ENCODE measurements around the gene SAMSN1. TPM values are rescaled to one million over a fixed set of nuclear protein-coding genes. Genes with fewer than 3 reads are reported as not detected.

SAMSN1 gene
- total and polyA plus RNA-seq, 2 of the 8 experiments (the other 6 are each of a cell fraction or from before 2014, with no cell fraction given), result 0.50 to 3.0 TPM

DNA sequence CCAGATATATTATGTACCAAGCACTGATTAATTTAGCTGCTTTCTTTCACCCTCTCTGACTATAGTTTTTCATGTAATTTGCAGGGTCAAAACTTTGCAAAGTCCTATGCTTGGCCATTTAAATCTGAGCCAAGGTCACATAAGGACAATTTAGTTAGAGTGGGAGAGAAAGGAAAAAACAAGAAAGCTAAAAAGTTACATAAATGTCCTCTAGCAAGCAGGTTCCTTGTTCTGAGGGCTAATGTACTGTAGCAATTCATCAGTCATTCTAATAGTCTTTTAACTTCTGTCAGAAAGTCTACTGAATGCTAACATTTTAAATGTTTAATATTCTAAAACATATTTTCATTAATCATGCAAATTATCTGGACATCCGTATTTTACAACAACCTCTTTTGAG lies 68.3 kb downstream of the SAMSN1 start:
- H3K56ac ChIP-seq (replicated peaks; ENCODE audit: insufficient read length, low read depth, low read length), result no peak overlapping the region
- ChIA-PET CTCF (ENCODE audit: partially characterized antibody) (interaction anchor here (1.1 kb wide), 1 partner anchor 250 kb away, joined by 3 read pairs; no protein-coding TSS in a partner anchor), POLR2A (ENCODE audit: partially characterized antibody) (no interaction called here)
- H4K20me1 ChIP-seq (replicated peaks in 1 of 2; ENCODE audit: control insufficient read depth in 1 of 2, insufficient read depth in 2 of 2, low read length in 2 of 2), result no peaks in the 10 kb centered on the region
- H3K79me1 ChIP-seq (ENCODE audit: low read depth, low read length), result no peaks in the 10 kb centered on the region
- no peaks in the 10 kb centered on the region for H3K9me3 ChIP-seq (ENCODE audit: insufficient read depth in 2 of 2, low read depth in 1 of 2, low read length in 1 of 2)
- H3K79me2 ChIP-seq (ENCODE audit: control insufficient read depth in 1 of 2, insufficient read depth in 2 of 2, low read length in 2 of 2), result no peaks in the 10 kb centered on the region
- no peak overlapping the region for H3K4me2 ChIP-seq (ENCODE audit: insufficient read depth in 1 of 2, low read depth in 2 of 2, low read length in 2 of 2)
- H3K23me2 ChIP-seq (ENCODE audit: low read depth, low read length), result no peaks in the 10 kb centered on the region
- 96% methylated on average over 1 of the region's 1 CpG; no CpG with 5 or more reads in 1 of the 2 experiments for WGBS, 2 experiments (ENCODE audit: extremely low coverage in 1 of 2, insufficient coverage in 1 of 2, insufficient read length in 1 of 2, insufficient replicate concordance in 2 of 2, low coverage in 1 of 2, low lambda C conversion rate in 2 of 2, missing lambda C conversion rate in 1 of 2)
- H4K91ac ChIP-seq (replicated peaks; ENCODE audit: insufficient read length, low read length), result no peak overlapping the region
- no peak overlapping the region for H2BK20ac ChIP-seq (ENCODE audit: low read length)
- no peaks in the 10 kb centered on the region for H3K36me3 ChIP-seq (ENCODE audit: control insufficient read depth in 2 of 4, insufficient read depth in 4 of 4, low read length in 3 of 4)
- H3K18ac ChIP-seq (ENCODE audit: extremely low read depth, low read length), result no peak overlapping the region
- H3K9ac ChIP-seq (replicated peaks in 1 of 4; ENCODE audit: extremely low read depth in 1 of 4, low read depth in 3 of 4, low read length in 3 of 4), result no peak overlapping the region
- H2BK5ac ChIP-seq (ENCODE audit: low read depth, low read length), result no peak overlapping the region
- H3K14ac ChIP-seq (ENCODE audit: insufficient read length), result no peak overlapping the region
- no peak overlapping the region for H3K4ac ChIP-seq (replicated peaks; ENCODE audit: insufficient read length, low read depth, low read length)
- H2BK12ac ChIP-seq (ENCODE audit: low read depth, low read length), result no peak overlapping the region
- no peaks in the 10 kb centered on the region for H3K4me1 ChIP-seq (replicated peaks in 1 of 4; ENCODE audit: control insufficient read depth in 3 of 4, insufficient read depth in 4 of 4, low read length in 3 of 4)
- no peaks in the 10 kb centered on the region for H3K27me3 ChIP-seq (replicated peaks in 1 of 4; ENCODE audit: control insufficient read depth in 3 of 4, extremely low read depth in 1 of 4, insufficient read depth in 3 of 4, low read length in 3 of 4)
- no peak overlapping the region for H2AK5ac ChIP-seq (ENCODE audit: low read depth, low read length)
- no peak overlapping the region for H3K4me3 ChIP-seq (ENCODE audit: extremely low read depth in 1 of 4, insufficient read depth in 2 of 4, low read depth in 3 of 4, low read length in 4 of 4)
- DNase-seq (ENCODE audit: low read depth in 1 of 2, low spot score in 2 of 2), result no peak
- no peak overlapping the region for H3K23ac ChIP-seq (ENCODE audit: insufficient read length)
- no peak overlapping the region for H2BK120ac ChIP-seq (replicated peaks; ENCODE audit: low read depth, low read length)
- no peak for FAIRE-seq
- H4K8ac ChIP-seq (ENCODE audit: extremely low read depth, insufficient read depth, low read length), result no peak overlapping the region
- H4K5ac ChIP-seq (ENCODE audit: insufficient read length, low read depth, low read length), result no peak overlapping the region
- no peak overlapping the region for H3K27ac ChIP-seq (ENCODE audit: low read depth, low read length)
- H2AFZ ChIP-seq (ENCODE audit: low read length), result no peak overlapping the region
- H2BK15ac ChIP-seq (ENCODE audit: low read length), result no peak overlapping the region
- TF ChIP-seq KDM1A (IDR thresholded peaks at IDR 0.05; ENCODE audit: borderline replicate concordance, low read length) (no peak), TCF12 (IDR thresholded peaks at IDR 0.05; ENCODE audit: low read depth, low read length) (no peak), ASH2L (IDR thresholded peaks at IDR 0.05; ENCODE audit: low read length) (no peak)

Measured in H1 (cell line).